Liver (tissue), 3 donors: ENCODE data around the gene DNAJB13.

Experiments
- FOXA1 ChIP-seq: IDR thresholded peaks from 2 replicates; pipeline ENCODE4 v1.6.1; 2016; ENCODE audit warnings: antibody characterized with exemption
- GABPA ChIP-seq, 2 donors: IDR thresholded peaks in 1 of 2; conservative IDR thresholded peaks in 1 of 2; 2 replicates each; pipeline ENCODE4 v1.6.1; 2016; ENCODE audit warnings: antibody characterized with exemption in 2 of 2, mild to moderate bottlenecking in 1 of 2, moderate library complexity in 1 of 2
- RAD21 ChIP-seq, 2 donors: IDR thresholded peaks; 2 replicates each; pipeline ENCODE4 v1.6.1; 2016; ENCODE audit warnings: antibody characterized with exemption in 2 of 2, mild to moderate bottlenecking in 2 of 2
- SP1 ChIP-seq: IDR thresholded peaks from 2 replicates; pipeline ENCODE4 v1.6.1; 2018; ENCODE audit warnings: antibody characterized with exemption, mild to moderate bottlenecking
- TF ChIP-seq, protein P1 (sequence below): fragments of 150-350 bp; IDR thresholded peaks from 2 replicates; pipeline ENCODE4 v1.5.1; 2017; ENCODE audit warnings: improper control_type of control experiment, low read depth, low read length; ENCODE audit not compliant: missing input control
- TF ChIP-seq, protein P2 (sequence below): IDR thresholded peaks from 2 replicates; pipeline ENCODE4 v1.6.1; 2016; ENCODE audit warnings: antibody characterized with exemption, mild to moderate bottlenecking
- donor health status: healthy.
- donor health status: healthy.

DNA sequence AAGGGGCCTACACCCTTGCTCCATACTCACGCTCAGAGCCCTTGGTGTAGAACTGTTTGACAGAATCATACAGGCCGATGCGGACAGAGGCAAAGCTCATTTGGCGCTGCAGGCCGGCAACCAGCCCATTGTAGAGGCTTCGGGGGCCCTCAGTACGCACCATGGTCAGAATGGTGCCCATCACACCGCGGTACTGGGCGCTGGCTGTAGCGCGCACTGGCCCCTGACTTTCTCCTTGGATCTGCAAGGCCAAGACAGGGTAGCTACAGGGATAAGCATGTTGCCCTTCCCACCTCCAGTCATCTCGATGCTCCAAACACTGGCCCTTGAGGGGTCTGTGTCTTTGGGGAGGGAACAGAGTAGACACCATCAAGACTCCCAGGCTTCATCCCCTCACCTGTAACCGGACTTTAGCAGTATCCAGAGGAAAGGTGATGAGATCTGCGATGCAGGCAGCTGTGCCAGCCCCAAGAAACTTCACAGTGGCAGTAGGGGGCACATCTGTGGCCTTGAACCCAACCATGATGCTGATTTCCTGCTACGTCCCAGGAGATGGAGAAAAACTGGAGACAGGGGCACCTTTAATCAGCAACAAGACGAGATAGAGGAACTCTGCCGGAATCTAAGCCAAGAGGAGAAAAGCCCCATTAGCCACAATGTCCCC lies 27.2 kb downstream of the DNAJB13 start:
- TF ChIP-seq, protein P1, sequence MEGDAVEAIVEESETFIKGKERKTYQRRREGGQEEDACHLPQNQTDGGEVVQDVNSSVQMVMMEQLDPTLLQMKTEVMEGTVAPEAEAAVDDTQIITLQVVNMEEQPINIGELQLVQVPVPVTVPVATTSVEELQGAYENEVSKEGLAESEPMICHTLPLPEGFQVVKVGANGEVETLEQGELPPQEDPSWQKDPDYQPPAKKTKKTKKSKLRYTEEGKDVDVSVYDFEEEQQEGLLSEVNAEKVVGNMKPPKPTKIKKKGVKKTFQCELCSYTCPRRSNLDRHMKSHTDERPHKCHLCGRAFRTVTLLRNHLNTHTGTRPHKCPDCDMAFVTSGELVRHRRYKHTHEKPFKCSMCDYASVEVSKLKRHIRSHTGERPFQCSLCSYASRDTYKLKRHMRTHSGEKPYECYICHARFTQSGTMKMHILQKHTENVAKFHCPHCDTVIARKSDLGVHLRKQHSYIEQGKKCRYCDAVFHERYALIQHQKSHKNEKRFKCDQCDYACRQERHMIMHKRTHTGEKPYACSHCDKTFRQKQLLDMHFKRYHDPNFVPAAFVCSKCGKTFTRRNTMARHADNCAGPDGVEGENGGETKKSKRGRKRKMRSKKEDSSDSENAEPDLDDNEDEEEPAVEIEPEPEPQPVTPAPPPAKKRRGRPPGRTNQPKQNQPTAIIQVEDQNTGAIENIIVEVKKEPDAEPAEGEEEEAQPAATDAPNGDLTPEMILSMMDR = no peak
- TF ChIP-seq, protein P2, sequence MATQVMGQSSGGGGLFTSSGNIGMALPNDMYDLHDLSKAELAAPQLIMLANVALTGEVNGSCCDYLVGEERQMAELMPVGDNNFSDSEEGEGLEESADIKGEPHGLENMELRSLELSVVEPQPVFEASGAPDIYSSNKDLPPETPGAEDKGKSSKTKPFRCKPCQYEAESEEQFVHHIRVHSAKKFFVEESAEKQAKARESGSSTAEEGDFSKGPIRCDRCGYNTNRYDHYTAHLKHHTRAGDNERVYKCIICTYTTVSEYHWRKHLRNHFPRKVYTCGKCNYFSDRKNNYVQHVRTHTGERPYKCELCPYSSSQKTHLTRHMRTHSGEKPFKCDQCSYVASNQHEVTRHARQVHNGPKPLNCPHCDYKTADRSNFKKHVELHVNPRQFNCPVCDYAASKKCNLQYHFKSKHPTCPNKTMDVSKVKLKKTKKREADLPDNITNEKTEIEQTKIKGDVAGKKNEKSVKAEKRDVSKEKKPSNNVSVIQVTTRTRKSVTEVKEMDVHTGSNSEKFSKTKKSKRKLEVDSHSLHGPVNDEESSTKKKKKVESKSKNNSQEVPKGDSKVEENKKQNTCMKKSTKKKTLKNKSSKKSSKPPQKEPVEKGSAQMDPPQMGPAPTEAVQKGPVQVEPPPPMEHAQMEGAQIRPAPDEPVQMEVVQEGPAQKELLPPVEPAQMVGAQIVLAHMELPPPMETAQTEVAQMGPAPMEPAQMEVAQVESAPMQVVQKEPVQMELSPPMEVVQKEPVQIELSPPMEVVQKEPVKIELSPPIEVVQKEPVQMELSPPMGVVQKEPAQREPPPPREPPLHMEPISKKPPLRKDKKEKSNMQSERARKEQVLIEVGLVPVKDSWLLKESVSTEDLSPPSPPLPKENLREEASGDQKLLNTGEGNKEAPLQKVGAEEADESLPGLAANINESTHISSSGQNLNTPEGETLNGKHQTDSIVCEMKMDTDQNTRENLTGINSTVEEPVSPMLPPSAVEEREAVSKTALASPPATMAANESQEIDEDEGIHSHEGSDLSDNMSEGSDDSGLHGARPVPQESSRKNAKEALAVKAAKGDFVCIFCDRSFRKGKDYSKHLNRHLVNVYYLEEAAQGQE = no peak
- TF ChIP-seq RAD21 (IDR thresholded peaks at IDR 0.05) = no peak
- no peak for TF ChIP-seq SP1
- TF ChIP-seq GABPA (IDR thresholded peaks at IDR 0.05 in 1 of 2, conservative IDR thresholded peaks at IDR 0.05 in 1 of 2) = no peak
- no peak for TF ChIP-seq FOXA1
